ENCODE measurements around the gene CENPQ.

DNA sequence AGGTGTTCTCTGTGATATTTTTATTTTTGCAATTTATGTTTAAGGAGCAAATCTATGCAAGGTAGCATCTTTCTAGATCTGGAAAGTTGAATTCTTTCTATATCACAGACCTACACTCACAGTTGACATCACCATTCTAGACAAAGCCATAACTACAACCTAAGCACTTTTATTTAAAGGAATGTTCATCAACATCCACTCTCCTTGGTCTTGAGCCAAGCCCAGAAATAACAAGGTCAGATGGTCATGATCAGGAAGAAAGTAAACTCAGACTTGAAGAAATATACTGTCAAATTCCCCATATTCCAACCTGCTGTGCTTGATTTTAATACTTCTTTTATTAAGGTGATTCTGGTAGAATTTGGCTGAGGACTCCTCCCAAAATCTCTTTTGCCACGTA is 32.3 kb upstream of the CENPQ start:
- TF ChIP-seq POLR2AphosphoS5 (IDR thresholded peaks at IDR 0.05; ENCODE audit: low read depth, low read length) (no peak), SIN3A (IDR thresholded peaks at IDR 0.05; ENCODE audit: borderline replicate concordance, insufficient read depth, low read depth, low read length) (no peak)
- TF ChIP-seq, protein P1, sequence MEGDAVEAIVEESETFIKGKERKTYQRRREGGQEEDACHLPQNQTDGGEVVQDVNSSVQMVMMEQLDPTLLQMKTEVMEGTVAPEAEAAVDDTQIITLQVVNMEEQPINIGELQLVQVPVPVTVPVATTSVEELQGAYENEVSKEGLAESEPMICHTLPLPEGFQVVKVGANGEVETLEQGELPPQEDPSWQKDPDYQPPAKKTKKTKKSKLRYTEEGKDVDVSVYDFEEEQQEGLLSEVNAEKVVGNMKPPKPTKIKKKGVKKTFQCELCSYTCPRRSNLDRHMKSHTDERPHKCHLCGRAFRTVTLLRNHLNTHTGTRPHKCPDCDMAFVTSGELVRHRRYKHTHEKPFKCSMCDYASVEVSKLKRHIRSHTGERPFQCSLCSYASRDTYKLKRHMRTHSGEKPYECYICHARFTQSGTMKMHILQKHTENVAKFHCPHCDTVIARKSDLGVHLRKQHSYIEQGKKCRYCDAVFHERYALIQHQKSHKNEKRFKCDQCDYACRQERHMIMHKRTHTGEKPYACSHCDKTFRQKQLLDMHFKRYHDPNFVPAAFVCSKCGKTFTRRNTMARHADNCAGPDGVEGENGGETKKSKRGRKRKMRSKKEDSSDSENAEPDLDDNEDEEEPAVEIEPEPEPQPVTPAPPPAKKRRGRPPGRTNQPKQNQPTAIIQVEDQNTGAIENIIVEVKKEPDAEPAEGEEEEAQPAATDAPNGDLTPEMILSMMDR (IDR thresholded peaks at IDR 0.05), result no peak
- TF ChIP-seq, protein P2, sequence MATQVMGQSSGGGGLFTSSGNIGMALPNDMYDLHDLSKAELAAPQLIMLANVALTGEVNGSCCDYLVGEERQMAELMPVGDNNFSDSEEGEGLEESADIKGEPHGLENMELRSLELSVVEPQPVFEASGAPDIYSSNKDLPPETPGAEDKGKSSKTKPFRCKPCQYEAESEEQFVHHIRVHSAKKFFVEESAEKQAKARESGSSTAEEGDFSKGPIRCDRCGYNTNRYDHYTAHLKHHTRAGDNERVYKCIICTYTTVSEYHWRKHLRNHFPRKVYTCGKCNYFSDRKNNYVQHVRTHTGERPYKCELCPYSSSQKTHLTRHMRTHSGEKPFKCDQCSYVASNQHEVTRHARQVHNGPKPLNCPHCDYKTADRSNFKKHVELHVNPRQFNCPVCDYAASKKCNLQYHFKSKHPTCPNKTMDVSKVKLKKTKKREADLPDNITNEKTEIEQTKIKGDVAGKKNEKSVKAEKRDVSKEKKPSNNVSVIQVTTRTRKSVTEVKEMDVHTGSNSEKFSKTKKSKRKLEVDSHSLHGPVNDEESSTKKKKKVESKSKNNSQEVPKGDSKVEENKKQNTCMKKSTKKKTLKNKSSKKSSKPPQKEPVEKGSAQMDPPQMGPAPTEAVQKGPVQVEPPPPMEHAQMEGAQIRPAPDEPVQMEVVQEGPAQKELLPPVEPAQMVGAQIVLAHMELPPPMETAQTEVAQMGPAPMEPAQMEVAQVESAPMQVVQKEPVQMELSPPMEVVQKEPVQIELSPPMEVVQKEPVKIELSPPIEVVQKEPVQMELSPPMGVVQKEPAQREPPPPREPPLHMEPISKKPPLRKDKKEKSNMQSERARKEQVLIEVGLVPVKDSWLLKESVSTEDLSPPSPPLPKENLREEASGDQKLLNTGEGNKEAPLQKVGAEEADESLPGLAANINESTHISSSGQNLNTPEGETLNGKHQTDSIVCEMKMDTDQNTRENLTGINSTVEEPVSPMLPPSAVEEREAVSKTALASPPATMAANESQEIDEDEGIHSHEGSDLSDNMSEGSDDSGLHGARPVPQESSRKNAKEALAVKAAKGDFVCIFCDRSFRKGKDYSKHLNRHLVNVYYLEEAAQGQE (IDR thresholded peaks at IDR 0.05; ENCODE audit: insufficient read depth in 1 of 2, low read depth in 2 of 2, low read length in 1 of 2), result no peak

Data from Panc1 (cell line).